Mucosa of gallbladder (tissue), 1 donor: ENCODE data around the gene ERLEC1. TPM values are rescaled to one million over a fixed set of nuclear protein-coding genes. Genes with fewer than 3 reads are reported as not detected.
A peak's percentile ranks its signal among the peaks of the same experiment; 100 is the strongest.
"Not testable (repeated sequence)": the region's sequence is repeated elsewhere in the genome, so short reads cannot be mapped to it uniquely, and the experiment has no call there.

Source experiments
- DNase-seq: peaks from one replicate; pipeline ENCODE4 v3.0.0-alpha.2; 2020; ENCODE audit warnings: low spot score
- total RNA-seq: library from RNA; stranded (reverse); gene quantifications from one replicate; pipeline ENCODE4 v1.2.1, GENCODE V29; 2021
- donor health status: DM: no; HTN: no; CAD: no.

Gene ERLEC1
- total RNA-seq, 1 donor from 2014 or later = 50.5 TPM

DNA sequence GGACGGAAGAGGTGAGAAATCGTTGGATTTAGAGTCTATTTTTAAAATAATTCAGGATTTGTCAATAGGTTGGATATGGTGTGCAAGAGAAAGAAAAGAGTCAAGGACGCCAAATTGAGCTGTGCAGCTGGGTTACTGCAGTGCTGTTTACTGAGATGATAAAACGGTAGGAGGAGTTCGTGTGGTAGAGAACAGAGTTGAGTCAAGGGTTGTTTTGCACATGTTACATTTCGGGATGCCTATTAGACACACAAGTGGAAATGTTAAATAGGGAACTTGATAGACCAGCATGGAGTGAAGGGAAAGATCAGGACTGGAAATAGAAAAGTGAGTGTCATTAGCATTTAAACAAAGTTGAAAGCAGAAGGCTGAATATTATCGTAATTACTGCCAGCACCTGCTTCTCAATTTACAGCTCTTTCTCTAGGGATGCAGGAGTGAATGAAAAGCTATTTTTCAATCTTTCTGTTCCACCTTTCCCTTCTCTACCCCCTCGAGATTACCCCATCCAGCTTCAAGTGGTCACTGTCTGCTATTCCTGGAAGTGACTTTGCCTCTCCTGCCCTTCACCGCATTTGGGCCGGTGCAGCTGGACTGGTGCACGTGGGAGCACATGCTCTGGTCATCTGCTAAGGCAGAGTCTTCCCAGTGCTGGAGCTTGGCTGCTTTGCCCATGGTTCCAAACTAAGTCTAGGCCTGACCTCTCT, 42.6 kb downstream of the ERLEC1 start:
- DNase-seq = no peak

DNA sequence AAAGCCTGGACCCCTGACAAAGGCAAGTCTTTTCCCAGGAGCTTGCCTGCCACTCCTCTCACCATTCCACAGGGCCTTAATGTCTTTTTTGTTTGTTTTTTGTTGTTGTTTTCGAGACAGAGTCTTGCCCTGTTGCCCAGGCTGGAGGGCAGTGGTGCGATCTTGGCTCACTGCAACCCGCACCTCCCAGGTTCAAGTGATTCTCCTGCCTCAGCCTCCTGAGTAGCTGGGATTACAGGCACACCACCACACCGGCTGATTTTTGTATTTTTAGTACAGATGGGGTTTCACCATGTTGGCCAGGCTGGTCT, 43.1 kb downstream of the ERLEC1 start:
- DNase-seq = not testable (repeated sequence)

DNA sequence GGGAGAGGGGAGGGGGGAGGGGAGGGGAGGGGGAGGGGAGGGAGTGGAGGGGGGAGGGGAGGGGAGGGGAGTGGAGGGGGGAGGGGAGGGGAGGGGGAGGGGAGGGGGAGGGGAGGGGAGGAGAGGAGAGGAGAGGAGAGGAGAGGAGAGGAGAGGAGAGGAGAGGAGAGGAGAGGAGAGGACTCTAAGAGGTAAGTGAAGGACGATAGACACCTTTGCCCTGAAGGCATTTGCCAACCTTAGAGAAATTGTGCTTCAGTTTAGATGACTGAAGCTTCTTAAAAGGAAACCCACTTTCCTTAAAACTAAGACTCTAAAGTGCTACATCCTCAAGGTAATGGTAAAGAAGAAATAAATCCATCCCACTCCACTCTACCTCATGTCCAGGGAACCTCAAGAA, 53.7 kb downstream of the ERLEC1 start:
- DNase-seq = no peak

DNA sequence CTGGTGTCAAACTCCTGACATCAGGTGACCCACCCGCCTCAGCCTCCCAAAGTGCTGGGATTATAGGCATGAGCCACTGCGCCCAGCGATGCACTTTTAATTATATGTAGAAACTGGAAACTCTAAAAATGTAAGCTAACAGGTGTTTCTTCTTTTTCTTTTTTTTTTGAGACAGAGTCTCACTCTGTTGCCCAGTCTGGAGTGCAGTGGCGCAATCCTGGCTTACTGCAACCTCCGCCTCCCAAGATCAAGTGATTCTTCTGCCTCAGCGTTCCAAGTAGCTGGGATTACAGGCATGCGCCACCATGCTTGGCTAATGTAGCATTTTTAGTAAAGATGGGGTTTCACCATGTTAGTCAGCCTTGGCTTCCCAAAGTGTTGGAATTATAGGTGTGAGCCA, 54.8 kb downstream of the ERLEC1 start:
- DNase-seq = not testable (repeated sequence)

DNA sequence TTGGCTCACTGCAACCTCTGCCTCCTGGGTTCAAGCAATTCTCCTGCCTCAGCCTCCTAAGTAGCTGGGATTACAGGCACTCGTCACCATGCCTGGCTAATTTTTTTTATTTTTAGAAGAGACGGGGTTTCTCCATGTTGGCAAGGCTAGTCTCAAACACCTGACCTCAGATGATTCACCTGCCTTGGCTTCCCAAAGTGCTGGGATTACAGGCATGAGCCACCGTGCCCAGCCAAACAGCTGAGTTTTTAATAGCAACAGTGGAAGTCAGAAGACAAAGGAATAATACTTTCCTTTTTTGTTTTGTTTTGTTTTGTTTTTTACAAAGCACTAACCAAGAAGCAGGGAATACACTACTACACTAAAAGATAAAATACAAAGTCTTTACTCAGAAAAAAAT, 56.0 kb downstream of the ERLEC1 start:
- no peak for DNase-seq

DNA sequence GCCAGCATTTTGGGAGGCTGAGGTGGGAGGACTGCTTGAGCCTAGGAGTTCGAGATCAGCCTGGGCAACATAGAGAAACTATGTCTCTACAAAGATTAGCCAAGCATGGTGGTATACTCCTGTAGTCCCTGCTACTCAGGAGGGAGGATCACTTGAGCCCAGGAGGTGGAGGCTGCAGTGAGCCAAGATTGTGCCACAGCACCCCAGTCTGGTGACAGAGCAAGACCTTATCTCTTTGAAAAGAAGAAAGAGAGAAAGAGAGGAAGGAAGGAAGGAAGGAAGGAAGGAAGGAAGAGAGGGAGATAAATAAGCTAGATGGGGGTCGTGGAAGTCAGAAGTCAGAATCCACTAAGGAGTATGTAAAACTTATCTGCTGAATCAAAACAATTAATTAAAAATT, 56.8 kb downstream of the ERLEC1 start:
- no peak for DNase-seq

DNA sequence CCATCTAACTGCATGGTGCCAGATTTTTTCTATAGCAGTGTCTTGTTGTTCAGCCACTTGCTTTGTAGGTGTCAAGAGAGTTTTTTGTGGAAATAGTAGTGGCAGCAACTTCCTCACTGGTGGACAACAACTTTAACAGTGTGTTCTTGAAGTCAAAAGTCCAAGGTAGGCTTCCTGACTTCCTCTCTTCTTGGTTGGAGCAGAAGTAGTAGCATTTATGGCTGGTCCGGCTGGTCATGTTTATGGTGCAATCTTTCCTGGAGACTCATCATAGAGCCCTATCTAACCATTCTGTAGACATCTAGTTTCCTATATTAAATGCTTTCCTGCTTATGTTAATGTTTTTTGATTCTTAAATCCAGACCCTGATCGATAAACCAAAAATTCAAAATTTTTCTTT, 61.2 kb downstream of the ERLEC1 start:
- no peak for DNase-seq

DNA sequence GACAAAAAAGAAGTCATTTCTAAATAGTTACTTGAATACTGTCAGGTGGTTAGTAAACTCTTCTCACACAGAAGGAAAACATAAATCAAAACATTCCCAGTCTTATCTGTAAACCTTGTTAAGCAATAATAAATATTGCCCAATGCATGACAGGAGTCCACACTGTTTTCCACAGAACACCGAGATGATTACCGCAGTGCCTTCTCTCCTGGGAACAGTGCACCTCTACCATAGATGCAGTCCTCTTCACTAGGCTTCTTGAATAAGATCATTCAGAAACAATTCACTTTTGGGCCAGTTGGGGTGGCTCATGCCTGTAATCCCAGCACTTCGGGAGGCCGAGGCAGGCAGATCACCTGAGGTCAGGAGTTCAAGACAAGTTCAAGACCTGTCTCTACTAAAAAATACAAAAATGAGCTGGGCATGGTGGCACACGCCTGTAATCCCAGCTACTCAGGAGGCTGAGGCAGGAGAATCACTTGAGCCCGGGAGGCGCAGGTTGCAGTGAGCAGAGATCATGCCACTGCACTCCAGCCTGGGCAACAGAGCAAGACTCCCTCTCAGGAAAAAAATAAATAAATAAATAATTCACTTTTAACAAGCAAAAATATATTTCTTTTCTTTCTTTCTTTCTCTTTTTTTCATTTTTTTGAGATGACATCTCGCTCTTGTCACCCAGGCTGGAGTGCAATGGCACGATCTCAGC, 64.4 kb downstream of the ERLEC1 start:
- not testable (repeated sequence) for DNase-seq

DNA sequence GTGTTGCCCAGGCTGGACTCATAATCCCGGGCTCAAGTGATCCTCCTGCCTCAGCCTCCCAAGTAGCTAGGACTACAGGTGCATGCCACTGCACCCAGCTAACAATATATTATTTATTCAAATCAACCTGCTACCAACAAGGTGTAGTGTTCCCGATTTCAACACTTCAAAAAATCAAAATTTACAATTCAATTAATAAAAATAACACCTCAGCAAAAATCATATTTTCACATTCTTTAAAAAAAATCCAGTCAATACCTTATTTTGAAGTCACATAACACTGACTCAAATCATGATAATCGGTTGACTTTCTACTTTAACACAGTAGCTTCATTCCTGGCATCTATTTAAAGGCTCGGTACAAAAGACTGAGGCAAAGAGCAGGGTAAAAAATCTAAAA, 65.7 kb downstream of the ERLEC1 start:
- DNase-seq = no peak

DNA sequence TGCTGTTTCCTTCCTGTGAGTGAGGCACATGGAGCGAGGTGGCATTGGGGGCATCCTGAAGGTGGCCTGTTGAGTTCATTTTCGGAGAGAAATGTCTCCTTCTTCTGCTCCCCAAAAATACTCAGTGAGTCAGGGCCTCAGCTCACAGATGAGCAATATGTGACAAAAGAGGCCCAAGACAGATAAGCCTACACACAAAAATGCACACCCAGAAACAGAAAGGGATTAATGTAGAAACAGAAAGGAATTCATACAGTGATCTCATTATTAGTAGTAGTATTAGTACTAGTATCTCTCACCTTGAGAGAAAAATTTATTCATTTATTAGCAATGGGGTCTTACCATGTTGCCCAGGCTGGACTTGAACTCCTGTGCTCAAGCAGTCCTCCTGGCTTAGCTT, 67.8 kb downstream of the ERLEC1 start:
- no peak for DNase-seq

DNA sequence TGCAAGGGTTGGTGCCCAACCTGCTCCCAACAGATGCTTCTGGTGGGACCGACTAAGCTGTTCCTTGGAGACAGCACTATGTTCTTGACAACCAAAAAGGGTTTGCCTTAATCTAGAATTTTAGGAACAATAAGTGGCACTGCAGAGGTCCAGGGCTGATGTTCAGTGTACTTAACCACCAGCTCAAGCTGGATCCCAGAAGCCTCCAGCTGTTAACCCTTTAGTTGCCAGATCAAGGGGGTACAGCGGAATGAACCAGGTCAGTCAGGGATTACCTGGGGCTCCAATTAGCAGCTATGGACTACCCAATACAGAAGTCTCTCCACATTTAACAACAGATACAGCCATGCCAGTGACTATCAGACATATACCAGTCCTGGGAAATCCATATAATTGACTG, 69.4 kb downstream of the ERLEC1 start:
- no peak for DNase-seq

DNA sequence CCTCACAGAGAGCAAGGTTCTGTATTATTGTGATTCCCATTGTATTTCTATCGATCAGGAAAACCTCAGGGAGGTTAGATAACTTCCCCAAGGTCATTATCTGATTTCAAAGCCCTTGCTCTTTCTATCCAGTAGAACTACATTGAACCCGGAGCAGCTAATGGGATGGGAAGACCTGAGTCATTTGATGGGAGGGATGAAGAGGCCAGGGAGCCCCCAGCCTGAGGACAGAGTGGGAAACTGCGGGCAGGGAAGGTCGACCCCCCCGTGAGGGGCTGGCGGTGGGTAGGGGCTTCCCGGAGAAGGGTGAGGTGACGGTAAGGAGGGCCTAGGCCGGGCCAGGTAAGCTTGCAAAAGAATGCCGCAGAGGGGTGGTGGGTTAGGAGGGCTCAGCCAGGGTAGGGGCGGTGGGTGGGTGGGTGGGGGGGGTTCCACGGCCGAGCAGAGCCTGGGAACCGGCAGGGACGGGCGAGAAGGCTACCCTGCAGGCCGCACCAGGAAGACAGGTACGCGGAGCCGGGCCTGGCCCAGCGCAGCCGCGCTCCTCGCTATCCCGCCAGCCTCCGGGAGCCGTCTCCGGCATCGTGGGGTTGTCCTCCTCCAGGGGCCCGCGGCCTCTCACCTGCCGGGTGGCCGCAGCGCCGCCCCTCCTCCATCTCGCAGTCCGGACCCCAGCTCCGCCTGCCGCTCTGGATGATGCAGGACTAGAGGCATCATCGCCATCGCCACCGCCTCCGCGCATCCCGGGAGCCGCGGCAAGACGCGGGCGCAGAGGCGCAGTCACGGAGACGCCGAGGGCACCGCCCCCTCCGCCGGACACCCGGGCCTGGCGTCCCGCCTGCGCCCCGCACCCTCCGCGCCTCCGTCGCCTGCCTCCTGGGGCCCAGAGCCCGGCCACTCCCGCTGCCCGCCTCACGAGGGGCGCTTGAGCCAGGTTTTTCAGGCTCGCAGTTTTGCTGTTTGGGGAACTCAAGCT, 72.7 kb downstream of the ERLEC1 start, which contains the start of gene GPR75:
GPR75 (minus strand) TSS at position 762 of the 976 bp plus-strand sequence. CDS start 5,211 bp downstream, outside the sequence.
- DNase-seq = peak; percentile 15

DNA sequence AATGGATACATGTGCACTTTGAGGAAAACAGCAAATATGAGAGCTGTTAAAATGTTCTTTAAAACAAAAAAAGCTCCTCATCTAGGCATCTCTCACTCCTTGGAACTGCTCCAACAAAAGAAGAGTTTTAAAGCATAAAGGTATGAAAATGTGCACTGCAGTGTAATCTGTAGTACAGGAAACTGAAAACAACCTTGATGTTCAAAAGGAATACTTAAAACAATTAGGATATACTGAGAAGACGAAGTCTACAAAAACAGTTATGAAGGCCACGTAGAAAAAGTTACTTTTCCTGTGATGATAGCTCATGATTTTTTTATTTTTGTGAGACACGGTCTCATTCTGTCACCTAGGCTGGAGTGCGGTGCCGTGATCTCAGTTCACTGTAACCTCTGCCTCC, 75.0 kb downstream of the ERLEC1 start:
- no peak for DNase-seq

DNA sequence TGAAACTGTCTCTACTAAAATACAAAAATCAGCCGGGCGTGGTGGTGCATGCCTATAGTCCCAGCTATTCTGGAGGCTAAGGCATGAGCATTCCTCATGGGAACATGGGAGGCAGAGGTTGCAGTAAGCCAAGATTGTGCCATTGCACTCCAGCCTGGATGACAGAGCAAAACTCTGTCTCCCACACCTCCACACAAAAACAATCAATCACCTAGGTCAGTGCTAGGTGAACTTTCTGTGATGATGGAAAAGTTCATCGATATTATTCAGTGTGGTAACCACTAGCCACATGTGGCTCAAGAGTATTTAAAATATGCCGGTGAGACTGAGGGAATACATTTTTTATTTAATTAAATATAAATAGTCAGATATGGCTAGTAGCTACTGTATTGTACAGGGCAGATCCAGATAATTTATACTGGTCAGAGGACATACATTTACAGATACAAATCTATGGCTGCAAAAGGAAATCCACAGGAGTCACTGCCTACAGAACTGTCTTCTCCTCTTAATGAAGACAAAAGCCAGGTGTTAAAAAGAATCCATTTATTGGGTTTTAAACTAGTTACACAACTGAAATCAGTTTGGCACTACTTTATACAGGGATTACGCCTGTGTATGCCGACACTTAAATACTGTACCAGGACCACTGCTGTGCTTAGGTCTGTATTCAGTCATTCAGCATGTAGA, 76.8 kb downstream of the ERLEC1 start:
- no peak for DNase-seq

DNA sequence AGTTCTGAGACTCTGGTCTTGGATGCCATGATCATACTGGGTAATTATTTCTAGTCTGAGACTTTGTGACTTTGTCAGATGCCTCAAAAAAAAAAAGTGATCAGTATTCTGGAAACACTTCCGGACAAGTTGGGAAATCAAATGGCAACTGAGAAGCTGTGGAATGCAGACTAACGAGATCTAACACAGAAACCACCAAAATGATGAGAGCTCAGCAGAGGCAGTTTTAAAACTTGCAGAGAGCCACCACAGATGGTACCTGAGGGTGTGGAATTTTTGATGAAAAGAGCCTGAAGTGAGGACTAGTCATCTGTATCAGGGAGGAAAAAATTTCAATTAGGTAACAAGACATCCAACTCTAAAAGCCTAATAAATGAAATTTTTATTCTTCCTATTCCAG, 78.4 kb downstream of the ERLEC1 start:
- DNase-seq = no peak

DNA sequence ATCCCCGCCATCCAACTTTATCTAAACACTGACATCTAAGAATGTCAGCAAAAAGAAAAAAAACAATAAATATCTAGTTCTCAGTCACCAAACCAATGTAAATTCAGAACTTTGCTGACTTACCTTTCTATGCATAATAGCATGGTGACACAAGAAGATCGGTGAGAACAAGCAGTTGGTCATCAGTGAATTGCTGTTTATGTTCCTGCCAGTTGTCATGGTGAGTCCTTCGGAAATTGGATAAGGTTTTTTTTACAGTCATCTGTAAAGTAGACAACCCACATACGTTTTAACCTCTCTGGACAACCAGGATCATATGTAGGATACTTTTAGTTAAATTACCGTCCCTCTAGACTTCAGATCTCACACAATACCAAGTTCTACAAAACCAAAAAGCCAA, 79.1 kb downstream of the ERLEC1 start:
- DNase-seq = no peak

DNA sequence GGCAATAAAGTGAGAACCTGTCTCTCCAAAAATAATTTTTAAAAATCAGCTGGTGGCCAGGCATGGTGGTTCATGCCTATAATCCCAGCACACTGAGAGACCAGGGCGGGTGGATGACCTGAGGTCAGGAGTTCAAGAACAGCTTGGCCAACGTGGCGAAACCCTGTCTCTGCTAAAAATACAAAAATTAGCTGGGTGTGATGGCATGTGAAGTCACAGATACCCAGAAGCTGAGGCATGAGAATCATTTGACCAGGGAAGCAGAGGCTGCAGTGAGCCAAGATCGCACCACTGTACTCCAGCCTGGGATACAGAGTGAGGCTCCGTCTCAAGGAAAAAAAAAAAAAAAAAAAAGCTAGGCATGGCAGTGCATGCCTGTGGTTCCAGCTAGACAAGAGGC, 80.3 kb downstream of the ERLEC1 start:
- no peak for DNase-seq

DNA sequence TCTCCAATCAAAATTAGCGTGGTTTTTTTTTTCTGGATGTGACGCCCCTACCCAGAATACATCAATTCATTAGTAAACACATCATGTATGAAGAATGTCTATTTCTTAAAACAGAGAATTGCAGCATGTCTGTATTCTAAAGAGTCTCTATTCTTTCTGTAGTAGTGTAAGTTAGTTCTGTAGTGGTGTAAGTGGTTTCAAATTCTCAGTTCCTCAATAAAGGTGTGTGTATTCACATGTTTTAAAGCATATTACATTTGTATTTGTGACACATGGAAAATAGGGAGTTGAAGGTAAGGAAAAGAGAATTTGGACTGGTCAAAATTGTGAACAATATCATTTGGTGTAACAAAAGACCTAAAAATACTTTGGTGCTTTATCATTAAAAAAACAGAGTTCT, 80.9 kb downstream of the ERLEC1 start:
- DNase-seq = no peak
